ENCODE data around the gene CLHC1. TPM values are rescaled to one million over a fixed set of nuclear protein-coding genes. Genes with fewer than 3 reads are reported as not detected.
"Not testable (repeated sequence)": the region's sequence is repeated elsewhere in the genome, so short reads cannot be mapped to it uniquely, and the experiment has no call there.

Gene CLHC1
- total RNA-seq, 1 donor: 14.3 TPM

GRCh38 chr2:55229221-55229620 lies 2.9 kb downstream of the CLHC1 start:
- TF ChIP-seq CTCF (IDR thresholded peaks at IDR 0.05; ENCODE audit: insufficient read depth, low read length): no peak
- no peak for DNase-seq (ENCODE audit: low read depth)
- H3K4me3 ChIP-seq (ENCODE audit: low read depth, low read length): no peak overlapping the region

GRCh38 chr2:55228226-55228563 lies 3.9 kb downstream of the CLHC1 start:
- DNase-seq (ENCODE audit: low read depth): no peak
- H3K4me3 ChIP-seq (ENCODE audit: low read depth, low read length): no peak overlapping the region
- TF ChIP-seq CTCF (IDR thresholded peaks at IDR 0.05; ENCODE audit: insufficient read depth, low read length): no peak

- not testable (repeated sequence) for DNase-seq (ENCODE audit: low read depth)
Observed at GRCh38 chr2:55227437-55228225, 4.5 kb downstream of the CLHC1 start.

DNA sequence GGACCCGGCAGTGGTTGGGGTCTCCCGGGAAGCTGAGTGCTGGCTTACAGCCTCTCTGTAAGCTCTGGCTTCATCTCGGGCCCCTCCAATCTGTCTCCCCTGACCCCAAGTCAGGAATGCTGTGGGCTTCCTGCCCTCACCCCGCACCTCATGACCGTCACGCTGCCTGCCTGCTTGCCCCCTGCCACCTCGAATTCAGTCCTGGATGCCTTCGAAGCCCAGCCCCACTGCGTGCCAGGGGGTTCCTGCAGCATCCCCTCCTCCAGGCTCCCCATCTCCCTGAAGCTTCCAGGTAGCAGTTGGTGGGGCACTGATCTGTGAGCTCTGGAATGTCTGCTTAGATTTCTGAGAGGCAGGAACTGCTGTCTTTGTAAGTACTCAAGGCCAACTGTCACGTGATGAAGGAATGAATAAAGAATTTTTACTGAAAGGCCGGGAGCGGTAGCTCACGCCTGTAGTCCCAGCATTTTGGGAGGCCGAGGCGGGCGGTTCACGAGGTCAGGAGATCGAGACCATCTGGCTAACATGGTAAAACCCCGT lies 6.5 kb downstream of the CLHC1 start:
- TF ChIP-seq CTCF (IDR thresholded peaks at IDR 0.05; ENCODE audit: insufficient read depth, low read length): no peak
- H3K4me3 ChIP-seq (ENCODE audit: low read depth, low read length): no peak overlapping the region
- DNase-seq (ENCODE audit: low read depth): no peak

More at GRCh38 chr2:55227437-55228225, 4.5 kb downstream of the CLHC1 start:
- not testable (repeated sequence) for H3K4me3 ChIP-seq (ENCODE audit: low read depth, low read length)

GRCh38 chr2:55224761-55225261 lies 7.3 kb downstream of the CLHC1 start:
- TF ChIP-seq CTCF (IDR thresholded peaks at IDR 0.05; ENCODE audit: insufficient read depth, low read length): no peak
- no peak overlapping the region for H3K4me3 ChIP-seq (ENCODE audit: low read depth, low read length)
- no peak for DNase-seq (ENCODE audit: low read depth)

- H3K4me3 ChIP-seq (ENCODE audit: low read depth, low read length): no peak overlapping the region
- no peak for TF ChIP-seq CTCF (IDR thresholded peaks at IDR 0.05; ENCODE audit: insufficient read depth, low read length)
- DNase-seq (ENCODE audit: low read depth): no peak
Observed at GRCh38 chr2:55223958-55224760, 7.9 kb downstream of the CLHC1 start.

DNA sequence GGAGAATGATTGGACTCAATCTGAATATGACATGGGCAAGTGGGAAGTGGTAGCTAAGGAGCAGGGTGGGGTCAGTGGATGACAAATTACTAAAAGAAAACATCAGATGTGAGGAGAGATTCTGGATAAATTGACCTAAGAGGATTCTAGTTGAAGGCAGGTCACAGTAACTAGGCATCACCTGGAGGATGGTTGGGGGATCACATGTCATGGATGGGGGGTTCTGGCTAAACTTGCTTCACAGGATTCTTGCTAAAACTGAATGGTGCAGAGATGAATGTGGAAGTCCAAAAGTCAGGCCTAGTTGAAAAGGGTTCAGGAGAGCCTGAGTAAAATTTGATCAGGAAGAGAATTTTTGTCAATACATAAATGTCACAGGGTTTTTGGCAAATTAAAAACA lies 18.3 kb downstream of the CLHC1 start:
- H3K4me3 ChIP-seq (ENCODE audit: low read depth, low read length): no peak overlapping the region
- no peak for DNase-seq (ENCODE audit: low read depth)
- TF ChIP-seq CTCF (IDR thresholded peaks at IDR 0.05; ENCODE audit: insufficient read depth, low read length): no peak

Data from fibroblast of the aortic adventitia (primary cell).